HEK293 (cell line): ENCODE data around the gene RP2.
A peak's percentile ranks its signal among the peaks of the same experiment; 100 is the strongest.

Experiments used
- CTCF ChIA-PET: fragments of 350-600 bp; formaldehyde crosslinking; extraction: SDS; loops from one replicate; lab custom pipeline; 2021; ENCODE audit warnings: antibody characterized with exemption; lab: Yijun Ruan, JAX
- POLR2A ChIA-PET: fragments of 300-600 bp; formaldehyde crosslinking; extraction: SDS; loops from one replicate; lab custom pipeline; 2020; ENCODE audit warnings: antibody characterized with exemption, inconsistent platforms; lab: Yijun Ruan, JAX
- H3K27ac ChIP-seq: fragments of 200-500 bp; sonication (Bioruptor generic); 2 replicates; pipeline ENCODE4 v1.5.1; 2014; ENCODE audit warnings: low read depth, low read length, control low read depth, inconsistent platforms; ENCODE audit errors: extremely low read depth
- H3K36me3 ChIP-seq, 2 experiments: fragments of 200-500 bp in 1 of 2; sonication (Bioruptor generic) in 1 of 2; 1 replicate in 1 of 2; 2 replicates in 1 of 2; pipeline ENCODE4 v1.5.1; 2014 to 2017; ENCODE audit warnings: inconsistent platforms in 2 of 2, low read length in 2 of 2; ENCODE audit not compliant: control insufficient read depth in 2 of 2, insufficient read depth in 1 of 2
- H3K4me1 ChIP-seq: fragments of 200-500 bp; sonication (Bioruptor generic); 2 replicates; pipeline ENCODE4 v1.5.1; 2014; ENCODE audit warnings: mild to moderate bottlenecking, low read length, inconsistent platforms; ENCODE audit not compliant: control insufficient read depth, insufficient read depth
- H3K4me3 ChIP-seq: 2 replicates; pipeline ENCODE4 v1.5.1; 2011; ENCODE audit warnings: low read depth, mild to moderate bottlenecking, control low read depth, low read length, moderate library complexity
- H3K9me3 ChIP-seq: fragments of 200-500 bp; sonication (Bioruptor generic); 2 replicates; pipeline ENCODE4 v1.5.1; 2014; ENCODE audit warnings: low read depth, low read length, inconsistent platforms; ENCODE audit not compliant: control insufficient read depth, insufficient read depth
- GLIS1 ChIP-seq: fragments of 450-650 bp; formaldehyde crosslinking; IDR thresholded peaks from 2 replicates; pipeline ENCODE4 v1.5.1; 2016; ENCODE audit warnings: missing biosample characterization, missing genetic modification characterization
- IKZF3 ChIP-seq: fragments of 450-650 bp; IDR thresholded peaks from 2 replicates; pipeline ENCODE4 v1.5.0; 2018; ENCODE audit warnings: missing biosample characterization, mild to moderate bottlenecking, missing genetic modification characterization, moderate library complexity
- MZF1 ChIP-seq: fragments of 450-650 bp; formaldehyde crosslinking; IDR thresholded peaks from 2 replicates; pipeline ENCODE4 v1.5.1; 2017; ENCODE audit warnings: missing biosample characterization, missing genetic modification characterization, borderline replicate concordance
- PRDM10 ChIP-seq: fragments of 450-650 bp; formaldehyde crosslinking; IDR thresholded peaks from 2 replicates; pipeline ENCODE4 v1.5.1; 2016; ENCODE audit warnings: missing biosample characterization, missing genetic modification characterization
- SETDB1 ChIP-seq: IDR thresholded peaks from one replicate; pipeline ENCODE4 v1.6.1; 2017; ENCODE audit warnings: mild to moderate bottlenecking, low read length, moderate library complexity, mixed read lengths; ENCODE audit not compliant: insufficient read length
- YY1 ChIP-seq: fragments of 450-650 bp; formaldehyde crosslinking; IDR thresholded peaks from 2 replicates; pipeline ENCODE4 v1.5.1; 2018; ENCODE audit warnings: missing biosample characterization, missing genetic modification characterization
- ZNF18 ChIP-seq: fragments of 450-650 bp; formaldehyde crosslinking; IDR thresholded peaks from 2 replicates; pipeline ENCODE4 v1.5.1; 2016; ENCODE audit warnings: missing biosample characterization, missing genetic modification characterization
- ZNF274 ChIP-seq, 2 experiments: fragments of 200-500 bp in 1 of 2; fragments of 450-650 bp in 1 of 2; sonication (Bioruptor generic) in 1 of 2; formaldehyde crosslinking in 1 of 2; IDR thresholded peaks; 2 replicates each; pipeline versions ENCODE4 v1.5.1 to v1.6.1; 2014 to 2016; ENCODE audit warnings: borderline replicate concordance in 1 of 2, inconsistent platforms in 1 of 2, low read length in 1 of 2, missing biosample characterization in 1 of 2, missing genetic modification characterization in 1 of 2
- ZNF426 ChIP-seq: fragments of 450-650 bp; formaldehyde crosslinking; IDR thresholded peaks from 2 replicates; pipeline ENCODE4 v1.5.1; 2017; ENCODE audit warnings: missing biosample characterization, missing genetic modification characterization, mild to moderate bottlenecking, inconsistent platforms, moderate library complexity
- ZNF501 ChIP-seq: fragments of 450-650 bp; formaldehyde crosslinking; IDR thresholded peaks from 2 replicates; pipeline ENCODE4 v1.5.1; 2016; ENCODE audit warnings: missing biosample characterization, missing genetic modification characterization
- ZNF518A ChIP-seq: fragments of 450-650 bp; formaldehyde crosslinking; conservative IDR thresholded peaks from 2 replicates; pipeline ENCODE4 v1.5.1; 2016; ENCODE audit warnings: low read depth, missing biosample characterization, missing genetic modification characterization
- ZNF548 ChIP-seq: fragments of 450-650 bp; formaldehyde crosslinking; IDR thresholded peaks from 2 replicates; pipeline ENCODE4 v1.5.1; 2016; ENCODE audit warnings: missing biosample characterization, missing genetic modification characterization
- ZNF580 ChIP-seq: fragments of 450-650 bp; formaldehyde crosslinking; IDR thresholded peaks from 2 replicates; pipeline ENCODE4 v1.5.1; 2016; ENCODE audit warnings: missing biosample characterization, missing genetic modification characterization
- ZNF623 ChIP-seq: fragments of 450-650 bp; formaldehyde crosslinking; IDR thresholded peaks from 2 replicates; pipeline ENCODE4 v1.5.1; 2016; ENCODE audit warnings: missing biosample characterization, missing genetic modification characterization
- ZNF624 ChIP-seq: fragments of 450-650 bp; formaldehyde crosslinking; IDR thresholded peaks from 2 replicates; pipeline ENCODE4 v1.5.1; 2017; ENCODE audit warnings: missing biosample characterization, missing genetic modification characterization
- ZNF701 ChIP-seq: fragments of 450-650 bp; formaldehyde crosslinking; IDR thresholded peaks from 2 replicates; pipeline ENCODE4 v1.5.1; 2016; ENCODE audit warnings: missing biosample characterization, missing genetic modification characterization
- ZSCAN5A ChIP-seq: fragments of 450-650 bp; formaldehyde crosslinking; IDR thresholded peaks from 2 replicates; pipeline ENCODE4 v1.5.1; 2016; ENCODE audit warnings: missing biosample characterization, missing genetic modification characterization

RP2 gene

GRCh38 chrX:46876901-46877300 lies 40.1 kb downstream of the RP2 start (continued):
- TF ChIP-seq ZNF518A (no peak), ZNF426 (no peak), ZNF623 (tag by site-specific recombination) (no peak), ZNF580 (no peak), ZNF501 (tag by site-specific recombination) (no peak)

- CTCF ChIA-PET = interaction anchor here (0.6 to 1.3 kb wide), 4 partner anchors 11 to 1716 kb away, joined by 3 to 6 read pairs (median 5); no protein-coding TSS in a partner anchor
- POLR2A ChIA-PET = no interaction called here
Measured at GRCh38 chrX:46882266-46882665, 45.4 kb downstream of the RP2 start.

More at GRCh38 chrX:46882266-46882665, 45.4 kb downstream of the RP2 start:
- peaks cover 0 to 5% of the 10 kb centered on the region in 2 experiments; a peak in 2 of 3 replicates for H3K36me3 ChIP-seq
- no peak overlapping the region for H3K27ac ChIP-seq
- H3K9me3 ChIP-seq = no peaks in the 10 kb centered on the region
- H3K4me3 ChIP-seq = no peak overlapping the region
- TF ChIP-seq ZNF274 (IDR thresholded peaks at IDR 0.05; ENCODE audit: low read length) (no peak), ZNF274 (tag by site-specific recombination; IDR thresholded peaks at IDR 0.05; ENCODE audit: borderline replicate concordance) (no peak), ZNF624 (no peak), SETDB1 (no peak), PRDM10 (tag by site-specific recombination) (peak; percentile 28; the same call in 1 of the 2 replicates), ZSCAN5A (tag by site-specific recombination) (no peak), ZNF701 (tag by site-specific recombination) (no peak), IKZF3 (tag by site-specific recombination) (no peak), ZNF18 (tag by site-specific recombination) (no peak), YY1 (no peak), ZNF580 (no peak), GLIS1 (tag by site-specific recombination) (peak; percentile 29; the same call in 1 of the 2 replicates), MZF1 (tag by site-specific recombination) (peak; percentile 94; the same call in 1 of the 2 replicates), ZNF548 (tag by site-specific recombination) (no peak)
- TF ChIP-seq, all 188 proteins: peak for 3
- H3K4me1 ChIP-seq = no peaks in the 10 kb centered on the region
